GM21723 (cell line): ENCODE results near the gene TMEM221.

Experiments used
- ATAC-seq: cut with Tn5 transposase; IDR thresholded peaks from one replicate; pipeline ENCODE4 v1.9.1; 2021; ENCODE audit warnings: mild to moderate bottlenecking, moderate library complexity; ENCODE audit not compliant: unreplicated experiment

TMEM221 gene

GRCh38 chr19:17473041-17473440 lies 24.6 kb upstream of the TMEM221 start:
- no peak for ATAC-seq

DNA sequence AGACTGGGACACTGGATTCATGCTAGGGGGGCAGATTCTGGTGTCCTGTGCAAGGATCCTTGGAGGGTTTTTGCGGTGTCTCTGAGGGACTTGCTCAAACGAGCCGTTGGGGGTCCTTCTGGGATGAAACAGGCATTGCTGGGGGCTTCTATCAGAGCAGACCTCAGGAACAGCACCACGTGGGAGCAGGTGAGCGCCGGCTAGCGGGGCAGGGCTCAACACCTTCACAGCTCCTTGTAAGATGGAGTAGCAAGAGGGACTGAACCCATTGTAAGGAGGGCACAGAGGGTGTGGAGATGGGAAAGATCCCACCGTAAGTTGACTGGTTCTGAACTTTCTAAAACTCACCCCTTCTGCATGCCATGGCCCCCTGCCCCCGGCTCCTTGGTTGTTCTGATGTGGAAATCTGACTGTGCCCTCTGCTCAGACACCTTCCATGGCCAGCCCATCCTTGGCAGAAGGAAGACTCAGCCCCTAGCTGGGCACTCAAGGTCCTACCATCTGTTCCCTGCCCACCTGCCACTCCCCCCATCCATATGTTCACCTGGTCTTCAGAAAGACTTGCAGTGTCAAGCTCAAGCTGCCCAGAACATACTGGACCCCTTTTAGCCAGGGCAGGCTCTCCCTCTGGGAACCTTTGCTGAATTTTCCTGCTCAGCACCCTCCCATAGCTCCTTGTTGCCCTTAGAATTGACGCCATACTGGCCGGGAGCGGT lies 23.1 kb upstream of the TMEM221 start:
- no peak for ATAC-seq

- ATAC-seq = peak; percentile 78
Observed at GRCh38 chr19:17470068-17470841, 21.8 kb upstream of the TMEM221 start, which contains the start of gene SLC27A1. Gene SLC27A1 (plus strand): TSS chr19:17470524. CDS start chr19:17470541, 17 bp downstream.

GRCh38 chr19:17469481-17470067 lies 21.1 kb upstream of the TMEM221 start:
- peak; percentile 53 for ATAC-seq

GRCh38 chr19:17469092-17469480 lies 20.6 kb upstream of the TMEM221 start:
- ATAC-seq = peak; percentile 6

DNA sequence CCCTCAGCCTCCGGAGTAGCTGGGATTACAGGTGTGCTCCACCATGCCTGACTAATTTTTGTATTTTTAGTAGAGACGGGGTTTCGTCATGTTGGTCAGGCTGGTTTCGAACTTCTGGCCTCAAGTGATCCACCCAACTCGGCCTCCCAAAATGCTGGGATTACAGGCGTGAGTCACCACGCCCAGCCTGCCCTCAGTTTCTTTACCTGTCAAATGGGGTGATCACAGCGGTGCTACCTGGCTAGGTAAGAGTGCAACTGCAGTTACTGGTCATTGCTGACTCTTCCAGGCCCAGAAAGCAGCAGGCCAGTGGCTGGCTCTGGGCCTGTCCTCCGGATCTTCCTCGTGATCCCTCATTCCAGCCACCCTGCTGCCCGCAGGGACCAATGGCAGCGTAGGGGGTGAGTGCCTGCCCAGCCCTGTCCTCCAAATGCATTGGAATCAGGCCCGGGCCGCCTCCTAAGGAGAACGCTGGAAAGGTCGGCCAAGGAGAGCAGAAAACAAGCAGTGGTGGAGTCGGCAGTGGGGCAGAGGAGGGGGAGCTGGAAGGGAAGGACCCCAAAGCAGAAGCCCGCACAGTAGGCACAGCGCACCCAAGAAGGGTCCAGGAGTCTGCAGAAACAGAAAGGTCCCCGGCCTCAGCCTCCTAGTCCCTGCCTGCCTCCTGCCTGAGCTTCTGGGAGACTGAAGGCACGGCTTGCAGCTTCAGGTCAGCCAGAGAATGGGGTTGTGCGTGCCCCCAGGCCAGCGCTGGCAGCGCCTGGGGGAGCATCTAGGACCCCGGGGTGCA lies 20.0 kb upstream of the TMEM221 start:
- no peak for ATAC-seq

DNA sequence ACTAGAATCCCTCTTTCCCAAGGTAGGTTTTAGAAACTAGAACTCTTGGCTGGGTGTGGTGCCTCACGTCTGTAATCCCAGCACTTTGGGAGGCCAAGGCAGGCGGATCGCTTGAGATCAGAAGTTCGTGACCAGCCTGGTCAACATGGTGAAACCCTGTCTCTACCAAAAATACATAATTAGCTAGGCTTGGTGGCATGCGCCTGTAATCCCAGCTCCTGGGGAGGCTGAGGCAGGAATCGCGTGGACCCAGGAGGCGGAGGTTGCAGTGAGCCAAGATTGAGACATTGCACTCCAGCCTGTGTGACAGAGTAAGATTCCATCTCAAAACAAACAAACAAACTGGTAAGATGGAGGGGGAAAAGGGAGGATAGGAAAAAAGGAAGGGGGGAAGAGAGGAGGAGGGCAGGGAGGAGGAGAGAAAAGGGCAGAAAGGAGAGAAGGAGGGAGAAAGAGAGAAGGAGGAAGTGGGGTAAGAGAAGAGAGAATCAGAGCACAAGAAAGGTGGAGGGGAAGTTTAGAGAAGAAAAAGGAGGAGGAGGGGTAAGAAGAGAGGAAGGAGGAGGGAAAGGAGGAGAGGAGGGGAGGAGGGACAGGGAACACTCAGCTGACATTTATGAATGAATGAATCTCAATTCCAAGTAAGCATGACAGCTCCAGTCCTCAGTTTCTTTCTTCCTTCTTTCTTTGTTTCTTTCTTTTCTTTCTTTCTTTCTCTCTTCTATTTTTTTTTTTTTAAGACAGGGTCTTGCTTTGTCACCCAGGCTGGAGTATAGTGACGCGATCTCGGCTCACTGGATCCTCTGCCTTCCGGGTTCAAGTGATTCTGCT lies 19.2 kb upstream of the TMEM221 start:
- no peak for ATAC-seq

DNA sequence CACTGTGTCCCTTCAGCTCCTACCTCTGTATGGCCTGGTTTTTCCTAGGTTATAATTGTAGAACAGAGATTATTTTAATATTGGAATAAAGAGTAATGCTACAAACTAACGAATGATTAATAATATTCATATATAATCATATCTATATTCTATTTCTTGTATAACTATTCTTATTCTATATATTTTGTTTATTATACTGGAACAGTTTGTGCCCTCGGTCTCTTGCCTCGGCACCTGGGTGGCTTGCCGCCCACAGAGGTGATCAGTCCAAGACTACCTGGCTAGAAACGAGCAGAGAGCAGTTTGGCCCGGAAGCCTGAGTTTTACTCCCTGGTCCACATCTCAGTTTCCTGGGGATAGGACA lies 18.0 kb upstream of the TMEM221 start:
- no peak for ATAC-seq

DNA sequence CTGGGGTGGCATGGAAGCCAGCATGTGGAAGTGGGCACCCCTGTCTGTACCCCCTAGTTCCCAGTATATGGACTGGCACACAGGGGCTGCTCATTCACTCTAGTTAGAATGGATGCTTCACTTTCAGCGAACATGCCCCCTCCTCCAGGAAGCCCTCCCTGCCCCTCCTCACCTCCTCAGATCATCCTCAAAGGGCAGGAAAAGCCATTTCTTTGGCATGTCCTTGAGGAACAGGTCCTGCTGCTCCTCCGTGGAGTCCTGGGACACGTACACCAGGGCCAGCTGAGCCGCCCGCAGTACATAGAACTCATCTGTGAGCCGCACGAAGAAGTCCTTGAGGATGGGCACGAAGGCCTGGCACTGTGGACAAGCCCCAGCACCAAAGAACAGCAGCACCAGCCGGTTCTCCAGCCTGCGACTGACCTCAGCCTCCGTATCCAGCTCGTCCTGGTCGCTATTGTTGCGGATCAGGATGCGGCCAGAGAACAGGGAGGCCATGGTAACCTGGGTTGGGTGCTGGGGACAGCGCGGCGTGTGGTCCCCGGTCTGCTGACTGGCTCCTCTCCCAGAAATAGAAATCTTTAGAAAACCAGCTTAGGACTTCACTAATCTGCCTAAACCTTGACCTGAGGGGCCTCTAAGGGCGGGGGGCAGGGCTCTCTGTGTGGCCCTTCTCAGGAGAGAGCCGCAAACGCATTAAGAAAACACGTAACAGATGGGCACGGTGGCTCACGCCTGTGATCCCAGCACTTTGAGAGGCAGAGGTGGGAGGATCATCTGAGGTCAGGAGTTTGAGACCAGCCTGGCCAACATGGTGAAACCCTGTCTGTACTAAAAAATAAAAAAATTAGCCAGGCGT lies 12.1 kb upstream of the TMEM221 start, which contains the start of gene NXNL1:
NXNL1 (minus strand) TSS at position 555 of the 859 bp plus-strand sequence; CDS start at position 498, 57 bp downstream.
- ATAC-seq = no peak

DNA sequence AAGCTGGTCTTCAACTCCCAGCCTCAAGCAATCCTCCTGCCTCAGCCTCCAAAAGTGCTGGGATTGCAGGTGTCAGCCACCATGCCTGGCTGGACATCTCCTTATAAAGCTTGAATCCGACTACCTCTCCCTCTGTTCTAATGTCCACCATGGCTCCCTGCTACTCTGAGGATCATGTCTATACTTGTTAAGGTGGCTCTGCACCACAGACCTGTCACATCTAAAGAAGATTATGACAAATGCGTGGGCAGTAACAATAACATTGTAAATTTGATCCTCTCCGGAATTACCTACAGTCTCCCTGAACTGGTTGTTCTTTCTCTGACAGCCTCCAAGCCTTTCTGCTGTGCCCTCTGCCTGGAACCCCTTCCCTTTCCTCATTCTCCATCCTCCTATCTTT lies 10.5 kb upstream of the TMEM221 start:
- ATAC-seq = no peak

GRCh38 chr19:17457616-17458015 lies 9.1 kb upstream of the TMEM221 start:
- no peak for ATAC-seq

GRCh38 chr19:17456127-17456526 lies 7.7 kb upstream of the TMEM221 start:
- ATAC-seq = no peak

DNA sequence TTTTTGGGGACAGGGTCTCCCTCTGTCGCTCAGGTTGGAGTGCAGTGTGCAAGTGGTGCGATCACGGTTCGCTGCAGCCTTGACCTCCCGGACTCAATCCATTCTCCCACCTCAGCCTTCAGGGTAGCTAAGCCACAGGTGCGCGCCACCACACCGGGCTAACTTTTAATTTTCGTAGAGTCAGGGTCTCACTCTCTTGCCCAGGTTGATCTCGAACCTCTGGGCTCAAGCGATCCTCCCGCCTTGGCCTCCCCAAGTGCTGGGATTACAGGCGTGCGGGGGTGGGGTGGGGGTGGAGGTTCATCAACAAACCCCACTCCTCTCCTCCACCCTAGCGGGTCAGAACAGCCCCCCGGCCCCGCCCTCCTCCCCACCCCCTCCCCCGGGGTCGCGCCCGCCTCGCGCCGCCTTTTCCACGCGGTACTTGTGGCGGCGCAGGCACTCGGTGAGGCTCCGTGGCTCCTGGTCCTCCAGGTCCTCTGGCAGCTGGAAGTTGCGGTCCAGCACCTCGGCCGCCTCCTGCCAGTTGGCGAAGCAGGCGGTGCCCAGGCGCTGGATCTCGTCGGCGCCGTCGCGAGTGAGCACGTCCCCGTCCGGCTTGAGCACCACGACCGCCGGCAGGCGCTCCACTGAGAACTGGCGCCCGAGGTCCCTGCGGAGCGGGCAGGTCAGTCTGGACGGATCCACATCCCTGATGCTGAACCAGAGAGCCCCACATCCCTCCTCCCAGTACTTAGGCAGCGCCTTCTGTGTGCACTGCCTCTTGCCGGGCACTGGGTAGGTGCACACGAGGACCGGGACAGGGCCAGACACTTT lies 7.0 kb upstream of the TMEM221 start:
- ATAC-seq = no peak

DNA sequence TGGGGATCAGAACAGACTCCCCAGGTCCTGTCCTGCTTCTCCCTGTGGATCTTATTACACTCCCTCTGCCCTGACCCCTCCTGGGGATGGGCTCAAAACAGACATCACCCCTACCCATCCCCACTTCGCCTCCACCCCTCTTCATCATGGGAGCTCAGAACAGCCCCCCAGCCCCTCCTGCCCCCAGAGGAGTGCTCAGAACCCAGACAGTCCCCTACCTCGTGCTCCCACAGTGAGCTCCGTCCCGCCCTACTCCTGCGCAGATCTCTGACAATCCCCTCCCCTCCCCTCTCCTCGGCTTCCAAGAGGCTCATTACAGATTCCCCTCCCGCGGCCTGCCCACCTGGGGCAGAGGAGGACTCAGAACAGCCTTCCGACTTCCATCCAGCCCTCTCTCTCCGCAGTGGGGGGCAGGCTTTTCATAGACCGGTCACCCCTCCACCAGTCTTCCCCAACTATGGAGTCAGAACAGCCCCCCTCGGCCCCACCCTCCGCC lies 6.2 kb upstream of the TMEM221 start:
- ATAC-seq = no peak

DNA sequence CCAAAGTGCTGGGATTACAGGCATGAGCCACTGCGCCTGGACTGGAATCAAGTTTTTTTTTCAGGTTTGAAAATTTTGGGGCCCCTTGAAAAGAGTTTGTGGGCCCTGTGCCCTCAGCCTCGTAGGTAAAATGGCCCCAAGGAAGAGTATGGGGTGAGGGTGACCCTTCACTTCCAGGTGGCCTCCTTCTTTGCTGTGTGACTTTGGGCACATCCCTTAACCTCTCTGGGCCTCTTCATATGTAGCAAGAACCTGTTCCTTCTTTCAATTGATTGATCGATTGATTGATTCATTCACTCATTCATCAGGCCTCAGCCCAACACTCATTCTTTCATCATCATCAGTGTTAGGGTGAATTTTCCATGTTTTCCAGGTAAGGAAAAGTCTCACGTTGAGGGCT lies 3.4 kb upstream of the TMEM221 start:
- no peak for ATAC-seq

GRCh38 chr19:17450264-17451075 lies 2.0 kb upstream of the TMEM221 start:
- no peak for ATAC-seq

DNA sequence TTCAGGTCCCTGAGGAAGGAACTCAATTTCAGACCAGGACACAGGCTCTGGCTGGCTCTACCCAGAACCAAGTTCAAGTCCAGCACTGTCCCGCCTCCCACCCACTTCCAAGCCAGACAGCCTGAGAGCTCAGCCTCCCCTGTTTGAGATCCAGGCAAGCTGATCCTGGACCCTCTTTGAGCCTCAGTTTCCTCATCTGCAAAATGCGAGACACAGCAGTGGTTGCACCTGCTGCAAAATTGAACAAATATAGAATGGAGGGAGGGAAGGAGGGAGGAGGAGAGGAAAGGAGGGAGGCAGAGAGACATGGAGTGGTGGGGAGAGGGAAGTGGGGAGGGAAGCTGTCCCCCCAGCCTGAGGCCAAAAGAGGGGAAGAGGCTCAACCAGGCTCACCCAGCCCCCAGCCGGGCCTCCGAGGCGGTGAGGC lies 751 bp downstream of the TMEM221 start:
- no peak for ATAC-seq
